HG03045 (cell line): ENCODE measurements around the gene RCOR3.
"Not testable (repeated sequence)": the region's sequence is repeated elsewhere in the genome, so short reads cannot be mapped to it uniquely, and the experiment has no call there.

Experiments
- ATAC-seq: cut with Tn5 transposase; IDR thresholded peaks from one replicate; pipeline ENCODE4 v1.9.1; 2021; ENCODE audit warnings: mild to moderate bottlenecking, moderate library complexity; ENCODE audit not compliant: unreplicated experiment

Gene RCOR3

DNA sequence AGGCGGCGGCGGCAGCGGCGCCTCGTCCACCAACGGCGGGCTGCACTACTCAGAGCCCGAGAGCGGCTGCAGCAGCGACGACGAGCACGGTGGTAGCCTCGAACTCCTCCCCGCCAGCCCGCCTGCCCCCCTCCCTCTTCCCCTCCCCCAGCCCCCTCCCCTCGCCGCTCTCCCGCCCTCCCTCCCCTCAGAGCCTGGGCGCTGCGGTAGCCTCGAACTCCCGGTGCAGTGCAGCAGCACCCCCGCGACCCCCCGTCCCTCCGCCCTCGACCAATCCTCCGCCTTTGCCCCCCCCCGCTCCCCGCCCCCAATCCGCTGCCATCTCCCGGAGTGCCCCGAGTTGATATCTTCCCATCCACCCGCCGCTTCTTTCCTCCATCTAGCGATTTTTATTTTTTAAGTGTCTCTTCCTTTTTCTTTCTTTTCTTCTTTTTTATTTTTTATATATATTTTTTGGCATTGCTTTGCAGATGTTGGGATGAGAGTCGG is 516 bp downstream of the RCOR3 start:
- no peak for ATAC-seq

DNA sequence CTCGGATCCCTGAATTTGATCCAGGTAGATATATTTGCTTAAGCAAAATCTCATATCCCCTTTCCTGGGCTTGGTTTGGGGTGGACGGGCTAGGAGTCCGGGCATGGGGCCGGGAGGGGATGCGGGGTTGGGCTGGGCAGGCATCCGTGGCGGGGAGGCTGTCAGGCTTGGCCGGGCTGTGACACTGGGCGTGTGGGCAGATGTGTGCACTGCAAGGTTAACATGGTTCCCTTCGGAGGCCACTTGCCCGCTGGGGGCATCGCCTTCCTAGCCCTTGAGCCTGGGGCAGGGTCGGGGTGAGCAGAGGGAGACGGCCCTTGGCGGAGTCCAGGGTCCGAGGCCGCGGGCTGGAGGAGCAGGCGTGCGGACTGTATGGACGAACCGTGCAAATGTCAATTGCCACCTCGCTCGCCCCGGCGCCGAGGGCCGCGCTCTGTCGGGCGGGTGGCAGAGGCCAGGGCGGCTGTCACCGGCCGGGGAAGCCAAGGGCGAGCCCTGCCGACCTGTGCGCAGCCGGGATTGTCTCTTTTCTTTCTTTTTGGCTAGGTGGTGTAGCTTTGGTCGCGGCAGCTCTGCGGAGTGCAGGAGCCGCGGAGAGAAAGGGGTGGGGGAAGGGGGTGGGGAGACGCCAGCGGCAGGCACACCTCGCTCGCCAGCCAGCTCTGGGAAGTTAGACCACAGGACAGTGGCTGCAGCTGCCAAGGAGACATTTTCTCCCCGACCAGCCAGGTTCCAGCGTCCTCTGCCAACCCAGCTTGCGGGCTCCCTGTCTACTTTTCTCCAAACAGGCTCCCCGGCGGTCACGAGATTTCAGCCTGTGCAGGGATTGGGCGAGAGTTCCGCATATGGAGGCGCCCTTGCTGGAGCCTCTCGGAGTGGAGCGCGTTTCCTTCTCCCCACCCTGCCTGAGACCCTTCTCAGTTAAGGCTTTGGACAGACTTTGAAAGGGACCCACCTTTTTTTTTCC is 1.3 kb downstream of the RCOR3 start:
- ATAC-seq, result peak; percentile 38

DNA sequence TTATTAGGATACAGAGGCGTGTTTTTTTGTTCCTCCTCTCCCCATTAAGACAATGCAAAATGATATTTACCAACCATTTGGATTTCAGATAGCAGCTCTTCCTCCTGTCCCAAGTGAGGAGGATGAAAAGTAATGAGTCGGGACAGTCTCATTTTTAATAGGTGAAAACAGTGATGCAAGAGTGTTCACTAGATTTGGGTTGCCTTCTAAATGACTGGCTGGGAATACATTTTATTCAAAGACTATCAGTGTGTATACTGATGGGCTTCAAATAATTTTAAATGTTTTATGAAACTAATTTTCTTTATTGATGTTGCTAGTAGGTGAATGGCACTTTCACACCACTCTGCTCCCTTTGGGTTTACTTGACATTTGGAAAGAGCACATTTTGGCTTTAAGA is 2.1 kb downstream of the RCOR3 start:
- no peak for ATAC-seq

DNA sequence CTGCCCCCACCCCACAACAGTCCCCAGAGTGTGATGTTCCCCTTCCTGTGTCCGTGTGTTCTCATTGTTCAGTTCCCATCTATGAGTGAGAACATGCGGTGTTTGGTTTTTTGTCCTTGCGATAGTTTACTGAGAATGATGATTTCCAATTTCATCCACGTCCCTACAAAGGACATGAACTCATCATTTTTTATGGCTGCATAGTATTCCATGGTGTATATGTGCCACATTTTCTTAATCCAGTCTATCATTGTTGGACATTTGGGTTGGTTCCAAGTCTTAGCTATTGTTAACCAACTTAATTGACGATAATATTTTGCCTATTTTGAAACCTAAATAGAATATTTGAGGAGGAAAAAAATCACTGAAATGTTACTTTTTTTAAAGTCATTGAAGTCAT is 3.9 kb downstream of the RCOR3 start:
- ATAC-seq, result not testable (repeated sequence)

DNA sequence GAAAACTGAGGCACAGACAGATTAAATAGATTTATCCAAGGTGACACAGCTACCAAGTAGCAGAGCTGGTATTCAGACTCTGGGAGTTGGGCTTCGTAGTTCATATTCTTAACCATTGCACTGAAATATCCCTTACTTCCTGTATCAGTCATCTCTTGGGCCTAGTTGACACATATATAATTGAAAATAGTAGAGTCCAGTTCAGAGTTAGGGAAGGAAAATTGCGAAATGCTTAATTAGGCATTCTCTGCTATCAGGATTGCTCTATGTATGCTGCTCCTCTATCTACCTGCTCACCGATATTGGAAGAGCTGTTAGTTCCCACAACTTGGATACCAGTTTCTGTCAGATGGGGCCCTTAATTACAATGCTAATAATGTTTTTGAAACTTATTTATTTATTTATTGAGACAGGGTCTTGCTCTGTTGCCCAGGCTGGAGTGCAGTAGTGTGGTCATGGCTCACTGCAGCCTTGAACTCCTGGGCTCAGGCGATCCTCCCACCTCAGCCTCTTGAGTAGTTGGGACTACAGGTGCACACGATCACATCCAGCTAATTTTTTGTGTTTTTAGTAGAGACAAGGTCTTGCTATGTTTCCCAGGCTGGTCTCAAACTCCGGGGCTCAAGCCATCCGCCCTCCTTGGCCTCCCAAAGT is 8.2 kb downstream of the RCOR3 start:
- ATAC-seq, result no peak

DNA sequence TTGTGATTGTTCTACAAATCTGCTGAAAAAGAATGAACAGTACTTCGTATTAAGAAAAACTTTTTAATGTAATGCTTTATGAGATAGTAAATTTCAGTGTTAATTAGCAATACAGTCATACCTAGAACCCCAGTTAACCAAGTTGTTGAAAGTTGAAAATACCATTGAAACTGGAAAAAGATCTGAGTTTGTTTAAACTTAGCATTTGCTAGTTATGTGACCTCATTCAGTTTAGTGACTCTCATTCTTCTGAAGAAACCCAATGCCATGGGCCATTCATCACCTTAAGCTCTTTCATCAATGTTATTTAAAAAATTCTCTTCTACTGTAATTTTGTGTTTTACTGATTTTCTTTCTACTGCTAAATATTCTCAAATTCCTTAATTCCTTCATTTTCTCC is 20.2 kb downstream of the RCOR3 start:
- no peak for ATAC-seq

DNA sequence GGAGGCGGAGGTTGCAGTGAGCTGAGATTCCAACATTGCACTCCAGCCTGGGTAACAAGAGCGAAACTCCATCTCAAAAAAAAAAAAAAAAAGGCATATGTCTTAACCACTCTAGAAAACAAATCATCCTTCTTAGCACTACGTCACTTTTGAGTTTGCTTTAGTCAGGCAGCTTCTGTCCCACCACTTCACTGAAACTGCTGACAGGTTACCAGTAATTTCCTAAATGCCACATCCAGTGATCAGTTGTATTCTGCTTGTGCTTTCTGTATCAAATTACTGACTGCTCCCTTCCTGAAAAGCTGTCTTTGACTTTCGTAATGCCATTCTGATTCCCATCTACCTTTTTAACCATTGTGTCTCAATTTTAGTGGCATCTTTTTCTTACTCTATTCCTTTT is 21.7 kb downstream of the RCOR3 start:
- no peak for ATAC-seq

DNA sequence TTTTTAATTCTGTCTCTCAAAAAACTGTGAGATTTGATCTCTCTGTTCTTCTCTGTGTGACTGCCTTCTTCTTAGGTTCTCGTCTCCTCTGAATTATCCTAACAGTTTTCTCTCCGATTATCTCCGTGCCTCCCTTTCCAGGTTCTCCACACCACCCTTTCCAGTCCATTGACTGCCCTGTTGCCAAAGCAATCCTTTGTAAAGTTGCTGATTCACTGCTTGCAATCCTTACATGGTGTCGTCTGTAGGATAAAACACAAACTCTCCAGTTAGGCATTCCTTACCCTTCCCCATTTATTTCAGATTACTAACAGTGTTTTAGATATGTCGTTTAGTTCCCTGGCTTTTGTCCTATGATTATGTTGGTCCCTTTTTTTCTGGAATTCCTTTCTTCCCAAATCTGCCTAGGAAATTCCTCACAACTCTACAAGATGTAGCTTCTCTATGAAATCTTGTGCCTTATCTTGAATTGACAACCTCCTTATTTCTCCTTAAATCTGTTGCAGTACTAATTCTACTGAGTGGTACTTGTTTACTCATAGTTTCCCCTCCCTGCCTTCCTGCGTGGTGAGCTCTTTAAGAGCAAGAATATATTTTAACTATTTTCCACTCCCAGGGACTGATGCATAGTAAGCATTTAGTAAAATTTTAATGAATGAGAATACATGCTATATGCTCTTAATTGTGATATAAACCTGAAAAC is 22.3 kb downstream of the RCOR3 start:
- no peak for ATAC-seq

DNA sequence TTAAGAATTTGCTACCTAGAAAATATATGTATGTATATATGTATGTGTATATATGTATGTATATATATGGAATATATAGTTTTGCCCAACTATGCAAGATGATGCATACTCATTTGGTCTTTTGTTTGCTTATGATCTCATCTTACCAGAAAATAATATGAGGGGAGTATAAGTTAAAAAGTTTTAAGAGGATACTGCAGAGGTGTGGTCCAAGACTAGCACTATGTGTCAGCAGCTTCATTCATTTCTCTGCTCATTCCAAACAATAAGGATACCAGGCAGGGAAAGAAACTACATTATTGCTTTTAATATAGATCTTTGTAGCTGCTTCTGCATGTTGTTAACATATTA is 22.8 kb downstream of the RCOR3 start:
- no peak for ATAC-seq

DNA sequence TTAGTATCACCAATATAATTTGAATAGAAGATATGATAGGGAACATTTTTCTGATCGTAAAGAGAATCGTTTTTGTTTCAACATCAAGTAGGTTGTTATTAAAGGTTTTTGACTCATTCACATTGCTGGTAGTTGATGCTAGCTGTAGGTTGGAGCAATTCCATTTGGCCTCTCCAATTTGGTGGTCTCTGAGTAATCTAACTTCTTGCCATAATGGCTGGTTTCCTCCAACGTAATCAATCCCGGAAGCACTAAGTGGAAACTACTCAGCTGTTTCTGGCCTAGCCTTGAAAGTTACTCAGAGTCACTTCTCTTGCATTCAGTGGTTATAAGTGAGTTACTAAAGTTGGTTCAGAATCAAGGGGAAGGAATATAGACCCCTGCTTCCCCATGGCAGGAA is 26.0 kb downstream of the RCOR3 start:
- ATAC-seq, result no peak

DNA sequence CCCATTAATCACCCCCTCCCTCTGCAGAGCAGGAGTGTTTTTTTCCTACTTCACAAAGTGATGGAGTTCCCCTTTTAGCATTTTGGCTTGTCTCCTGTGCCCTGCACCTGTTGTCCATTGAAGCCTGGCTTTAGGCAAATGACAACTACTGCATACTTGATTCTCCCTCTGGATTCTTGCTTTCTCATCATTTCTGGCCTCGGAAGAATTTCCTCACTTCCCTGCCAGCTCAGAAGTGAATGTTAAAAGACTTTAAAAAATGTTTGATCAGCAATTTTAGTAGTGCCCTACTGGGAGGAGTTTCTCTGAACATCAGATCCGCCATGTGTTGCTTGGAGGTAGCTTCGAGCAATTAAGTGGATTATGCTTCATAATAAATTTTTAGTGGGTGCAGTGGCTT is 28.1 kb downstream of the RCOR3 start:
- ATAC-seq, result no peak

DNA sequence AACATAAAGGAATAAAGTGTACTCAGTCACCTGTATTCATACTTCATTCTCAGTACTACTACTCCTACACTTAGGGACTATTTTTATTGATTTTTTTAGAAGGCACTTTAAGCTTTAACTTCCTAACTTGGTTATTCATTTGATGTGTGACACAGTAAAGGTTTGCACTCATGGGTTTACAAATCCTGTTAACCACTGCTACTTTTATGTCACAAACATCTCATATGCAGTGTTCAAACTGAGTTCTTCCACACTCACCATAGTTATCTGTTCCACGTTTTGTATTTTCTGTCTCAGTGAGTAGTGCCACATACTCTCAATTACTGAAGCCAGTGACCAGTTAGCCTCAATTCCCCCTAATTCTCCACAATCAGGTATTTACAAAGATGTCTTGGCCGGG is 33.2 kb downstream of the RCOR3 start:
- ATAC-seq, result no peak

DNA sequence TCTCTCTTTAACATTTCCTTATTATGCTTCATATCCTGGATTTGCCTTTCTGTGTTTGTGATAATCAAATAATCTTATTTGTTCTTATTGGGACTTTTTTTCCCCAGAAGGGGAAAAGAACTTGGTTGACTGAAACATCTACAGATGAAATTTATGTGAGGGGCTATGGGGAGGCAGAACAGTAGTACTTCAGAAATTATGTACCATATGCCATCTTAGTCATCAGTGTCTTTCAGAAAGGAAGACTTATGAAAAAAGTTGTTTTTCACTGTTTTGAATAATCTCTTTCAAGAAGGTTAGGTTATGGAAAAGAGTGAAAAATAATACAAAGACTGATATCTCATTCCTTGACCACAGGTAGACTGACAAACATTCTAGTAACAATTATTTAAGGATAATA is 37.2 kb downstream of the RCOR3 start:
- no peak for ATAC-seq

DNA sequence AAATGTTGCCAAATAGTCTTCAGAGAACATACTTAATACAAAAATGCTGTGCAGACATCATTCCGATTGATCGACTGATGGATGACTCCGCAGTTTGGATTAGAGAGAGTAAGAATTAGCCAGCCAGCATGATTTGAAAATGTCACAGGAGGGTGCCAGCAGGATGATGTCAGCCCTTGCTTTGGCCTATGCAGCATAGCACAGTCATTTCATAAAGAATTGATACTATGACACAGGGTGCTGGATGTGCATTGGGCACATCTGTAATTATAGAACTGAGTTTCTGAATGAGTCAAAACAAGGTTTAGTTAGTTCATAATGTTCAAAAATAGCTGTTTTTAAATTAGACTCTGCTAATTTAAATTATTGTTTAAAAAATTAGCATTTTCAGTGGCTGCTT is 45.9 kb downstream of the RCOR3 start:
- ATAC-seq, result peak; percentile 94

DNA sequence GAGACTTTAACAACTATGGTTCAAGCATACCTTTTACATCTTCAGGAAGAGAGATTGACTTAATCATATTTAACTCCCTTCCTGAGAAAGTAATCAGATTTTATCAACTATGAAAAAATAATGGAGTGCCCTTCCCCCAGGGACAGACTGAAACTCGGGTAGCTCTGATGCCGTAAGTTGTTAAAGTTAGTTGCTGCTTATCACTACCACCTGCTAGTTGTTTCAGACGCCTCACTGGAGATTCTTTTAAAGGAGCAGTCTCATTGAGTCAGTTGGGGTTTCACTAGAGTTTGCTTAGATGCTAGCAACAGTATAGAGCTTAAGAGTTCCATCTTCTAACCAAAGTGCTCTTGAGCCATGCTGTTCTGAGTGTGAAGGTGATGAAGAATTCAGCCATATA is 50.5 kb downstream of the RCOR3 start:
- no peak for ATAC-seq

DNA sequence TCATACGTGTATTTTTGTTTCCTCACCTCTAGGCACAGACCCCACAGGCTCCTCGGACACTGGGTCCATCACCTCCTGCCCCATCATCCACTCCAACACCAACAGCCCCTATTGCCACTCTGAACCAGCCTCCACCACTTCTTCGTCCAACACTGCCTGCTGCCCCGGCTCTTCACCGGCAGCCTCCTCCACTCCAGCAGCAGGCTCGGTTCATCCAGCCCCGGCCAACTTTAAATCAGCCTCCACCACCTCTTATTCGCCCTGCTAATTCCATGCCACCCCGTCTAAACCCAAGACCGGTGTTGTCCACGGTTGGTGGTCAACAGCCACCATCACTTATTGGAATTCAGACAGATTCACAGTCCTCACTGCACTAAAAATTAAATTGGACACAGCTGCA is 54.2 kb downstream of the RCOR3 start:
- ATAC-seq, result no peak

DNA sequence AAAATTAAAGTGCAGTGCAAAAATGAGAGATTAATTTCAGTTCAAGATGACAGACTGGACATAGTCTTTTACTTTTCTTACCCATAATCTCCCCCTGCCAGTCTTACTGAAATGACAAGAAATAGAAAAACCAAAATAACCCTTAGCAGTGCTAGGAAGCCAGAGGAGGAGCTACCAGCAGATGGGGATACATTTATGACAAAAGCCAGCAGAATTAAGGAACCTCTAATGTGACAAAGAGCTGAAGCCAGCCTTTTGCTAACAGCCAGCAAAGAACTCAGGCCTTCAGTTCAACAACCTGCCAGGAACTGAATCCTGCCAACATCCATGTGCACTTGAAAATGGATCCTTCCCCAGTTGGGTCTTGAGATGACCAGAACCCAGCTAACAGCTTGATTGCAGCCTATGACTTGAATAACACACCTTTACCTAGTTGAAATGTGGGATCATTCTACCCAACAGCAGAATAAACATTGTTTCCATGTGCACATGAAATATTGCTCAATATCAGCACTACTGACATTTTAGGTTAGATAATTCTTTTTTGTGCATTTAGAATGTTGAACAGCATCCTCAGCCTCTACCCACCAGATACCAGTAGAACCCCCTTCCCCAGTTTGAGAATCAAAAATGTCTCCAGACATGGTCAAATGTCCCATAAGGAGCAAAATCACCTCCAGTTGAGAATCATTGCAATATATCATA is 59.6 kb downstream of the RCOR3 start:
- ATAC-seq, result no peak

DNA sequence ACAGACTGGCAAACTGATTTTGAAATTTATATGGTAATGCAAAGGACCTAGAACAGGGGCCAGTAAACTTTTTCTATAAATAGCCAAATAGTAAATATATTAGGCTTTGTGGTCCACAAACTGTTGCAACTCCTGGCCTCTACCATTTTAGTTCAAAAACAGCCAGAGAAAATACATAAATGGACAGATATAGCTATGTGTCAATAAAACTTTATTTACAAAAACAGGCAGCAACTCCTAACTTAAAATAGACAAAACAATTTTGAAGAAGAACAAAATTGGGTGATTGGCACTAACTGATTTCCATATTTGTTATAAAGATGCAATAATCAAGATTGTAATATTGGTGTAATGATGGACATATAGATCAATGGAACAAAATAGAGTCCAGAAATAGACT is 60.7 kb downstream of the RCOR3 start:
- no peak for ATAC-seq

DNA sequence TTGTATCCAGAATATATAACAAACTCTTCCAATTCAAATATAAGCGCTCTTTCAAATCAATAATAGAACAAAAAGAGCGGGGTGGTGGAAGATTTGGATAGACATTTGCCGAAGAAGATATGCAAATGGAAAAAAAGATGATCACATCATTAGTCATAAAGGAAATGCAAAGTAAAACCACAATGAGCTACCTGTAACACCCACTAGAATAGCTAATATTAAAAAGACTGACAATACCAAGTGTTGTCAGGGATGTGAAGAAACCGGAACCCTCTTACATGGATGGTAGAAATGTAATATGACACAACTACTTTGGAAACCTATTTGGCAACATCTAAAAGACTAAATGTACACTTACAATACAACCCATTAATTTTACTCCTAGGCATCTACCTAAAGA is 61.8 kb downstream of the RCOR3 start:
- ATAC-seq, result no peak

DNA sequence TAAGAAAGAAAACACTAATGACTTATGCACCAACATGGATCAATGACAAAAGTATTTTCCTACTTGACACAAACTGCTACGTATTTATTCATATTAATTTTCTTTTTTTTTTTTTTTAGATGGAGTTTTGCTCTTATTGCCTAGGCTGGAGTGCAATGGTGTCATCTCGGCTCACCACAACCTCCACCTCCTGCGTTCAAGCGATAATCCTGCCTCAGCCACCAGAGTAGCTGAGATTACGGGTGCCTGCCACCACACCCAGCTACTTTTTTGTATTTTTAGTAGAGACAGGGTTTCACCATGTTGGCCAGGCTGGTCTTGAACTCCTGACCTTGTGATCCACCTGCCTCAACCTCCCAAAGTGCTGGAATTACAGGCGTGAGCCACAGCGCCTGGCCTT is 62.5 kb downstream of the RCOR3 start:
- ATAC-seq, result not testable (repeated sequence)
